ENCODE data around the gene MACROH2A1. TPM values are rescaled to one million over a fixed set of nuclear protein-coding genes. Genes with fewer than 3 reads are reported as not detected.

MACROH2A1 gene
- total and polyA plus RNA-seq, 2 of the 4 experiments (the other 2 are of a cell fraction) = 122 to 126 TPM

DNA sequence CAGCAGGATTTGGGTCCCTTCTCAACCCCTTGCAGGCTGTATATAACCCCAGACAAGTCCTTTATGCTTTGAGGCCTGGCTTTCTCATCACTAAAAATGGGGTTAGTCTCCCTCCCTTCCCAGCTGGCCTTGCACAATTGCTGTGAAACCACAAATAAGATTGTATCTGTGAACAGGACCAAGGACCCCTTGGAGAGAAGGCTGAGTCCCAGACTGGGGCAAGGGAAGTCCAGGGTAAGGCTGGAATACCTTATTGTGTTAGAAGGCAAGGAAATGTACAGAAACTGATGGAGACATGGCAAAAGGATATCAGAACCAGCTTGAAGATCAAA lies 11.4 kb downstream of the MACROH2A1 start:
- peak overlapping the region; percentile 57; the same call in 1 of the 2 replicates for H2AK5ac ChIP-seq (ENCODE audit: low read depth, low read length)
- H3K36me3 ChIP-seq (ENCODE audit: control insufficient read depth, insufficient read depth, low read length) = peaks cover 44% of the 10 kb centered on the region
- H3K14ac ChIP-seq (replicated peaks; ENCODE audit: low read depth, low read length) = peak overlapping the region; percentile 40; the same call in 1 of the 2 replicates
- peak overlapping the region; percentile 13; the same call in 1 of the 3 replicates for H2BK15ac ChIP-seq (ENCODE audit: low read depth, low read length)
- H2AK9ac ChIP-seq (replicated peaks; ENCODE audit: low read depth, low read length, poor library complexity) = peak overlapping the region; percentile 13
- no peak overlapping the region; the same call in 1 of the 2 replicates for H3K18ac ChIP-seq (ENCODE audit: low read depth, low read length)
- dilution Hi-C loops (cut with HindIII; ENCODE audit: low sequenced_read_pairs, unreplicated experiment) = no loop called here
- H4K20me1 ChIP-seq (ENCODE audit: insufficient read depth, low read length) = peaks cover 66% of the 10 kb centered on the region
- peaks cover 44% of the 10 kb centered on the region for H3K4me1 ChIP-seq (ENCODE audit: control insufficient read depth, insufficient read depth, low read length)
- H4K91ac ChIP-seq (ENCODE audit: insufficient read depth, low read depth, low read length) = peak overlapping the region; percentile 37
- peak overlapping the region; percentile 56 for H2BK120ac ChIP-seq (ENCODE audit: low read depth, low read length)
- peak overlapping the region; percentile 67 for H3K4ac ChIP-seq (ENCODE audit: low read depth, low read length)
- in situ Hi-C loops (cut with MboI; ENCODE audit: low sequenced_read_pairs) = no loop called here
- H3K27ac ChIP-seq (ENCODE audit: insufficient read depth, low read length) = no peak overlapping the region
- H3K4me2 ChIP-seq (ENCODE audit: low read depth, low read length) = no peak overlapping the region
- no TSS peak for BruUV-seq (replicated peaks)
- H2AFZ ChIP-seq (replicated peaks; ENCODE audit: low read length, poor library complexity) = no peak overlapping the region
- no peaks in the 10 kb centered on the region for H3K27me3 ChIP-seq (ENCODE audit: control insufficient read depth, insufficient read depth, low read length)
- peak overlapping the region; percentile 38; the same call in 1 of the 2 replicates for H4K5ac ChIP-seq (ENCODE audit: low read depth, low read length)
- H4K8ac ChIP-seq (ENCODE audit: low read depth in 2 of 2, low read length in 2 of 2) = peak overlapping the region in 1 of 2 experiments; percentile 42; a peak in 1 of 4 replicates
- no peak overlapping the region for H3K4me3 ChIP-seq (ENCODE audit: insufficient read depth, low read depth, low read length)
- H3K9ac ChIP-seq (ENCODE audit: low read depth, low read length) = no peak overlapping the region
- POLR2A ChIA-PET (ENCODE audit: unreplicated experiment) = no interaction called here
- DNase-seq (no peak), ATAC-seq (ENCODE audit: low read depth) (no peak)
- no peaks in the 10 kb centered on the region for H3K9me3 ChIP-seq (ENCODE audit: control insufficient read depth, insufficient read depth, low read length)
- intact Hi-C loops (cut with micrococcal nuclease) = no loop called here
- no peak for TF ChIP-seq CEBPB (IDR thresholded peaks at IDR 0.05; ENCODE audit: low read depth, low read length)
- no peak for TF ChIP-seq NFE2L2 (IDR thresholded peaks at IDR 0.05; ENCODE audit: low read depth, low read length)
- TF ChIP-seq BHLHE40 (IDR thresholded peaks at IDR 0.05; ENCODE audit: low read depth, low read length) = no peak
- TF ChIP-seq, protein P1, sequence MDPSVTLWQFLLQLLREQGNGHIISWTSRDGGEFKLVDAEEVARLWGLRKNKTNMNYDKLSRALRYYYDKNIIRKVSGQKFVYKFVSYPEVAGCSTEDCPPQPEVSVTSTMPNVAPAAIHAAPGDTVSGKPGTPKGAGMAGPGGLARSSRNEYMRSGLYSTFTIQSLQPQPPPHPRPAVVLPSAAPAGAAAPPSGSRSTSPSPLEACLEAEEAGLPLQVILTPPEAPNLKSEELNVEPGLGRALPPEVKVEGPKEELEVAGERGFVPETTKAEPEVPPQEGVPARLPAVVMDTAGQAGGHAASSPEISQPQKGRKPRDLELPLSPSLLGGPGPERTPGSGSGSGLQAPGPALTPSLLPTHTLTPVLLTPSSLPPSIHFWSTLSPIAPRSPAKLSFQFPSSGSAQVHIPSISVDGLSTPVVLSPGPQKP (IDR thresholded peaks at IDR 0.05; ENCODE audit: borderline replicate concordance, low read depth, low read length) = no peak
- H3K23ac ChIP-seq (ENCODE audit: low read depth, low read length) = 0 out of 2 replicates have a peak overlapping the region, but pooled peaks have one; percentile 69
- H3K79me1 ChIP-seq (ENCODE audit: low read depth in 1 of 2, low read length in 2 of 2) = peaks cover 57 to 93% of the 10 kb centered on the region in 2 experiments
- H3K56ac ChIP-seq (ENCODE audit: extremely low read depth, insufficient read depth, low read length) = no peak overlapping the region
- peak overlapping the region; percentile 31 for H2BK5ac ChIP-seq (ENCODE audit: low read depth, low read length, poor library complexity, severe bottlenecking)
- H2BK20ac ChIP-seq (ENCODE audit: low read depth, low read length) = peak overlapping the region; percentile 51; the same call in 1 of the 2 replicates
- peaks cover 72% of the 10 kb centered on the region for H3K9me1 ChIP-seq (ENCODE audit: insufficient read depth, low read length)
- CTCF ChIA-PET = no interaction called here

All from IMR-90 (cell line).